HG03159 (cell line): Measurements from ENCODE around the gene PSMG4.

Experiments
- ATAC-seq: cut with Tn5 transposase; IDR thresholded peaks from one replicate; pipeline ENCODE4 v1.9.1; 2021; ENCODE audit warnings: mild to moderate bottlenecking, moderate library complexity; ENCODE audit not compliant: unreplicated experiment

The PSMG4 gene

GRCh38 chr6:3250231-3250675, 8.5 kb upstream of the PSMG4 start:
- ATAC-seq, result no peak

GRCh38 chr6:3251462-3252314, 7.1 kb upstream of the PSMG4 start:
- ATAC-seq, result peak; percentile 86

GRCh38 chr6:3252369-3252768, 6.4 kb upstream of the PSMG4 start:
- no peak for ATAC-seq

- no peak for ATAC-seq
These were observed 5.7 kb upstream of the PSMG4 start for GRCh38 chr6:3252861-3253596.

GRCh38 chr6:3253597-3253961, 5.2 kb upstream of the PSMG4 start:
- no peak for ATAC-seq

GRCh38 chr6:3258201-3258600, 546 bp upstream of the PSMG4 start:
- no peak for ATAC-seq

GRCh38 chr6:3259491-3259958, 778 bp downstream of the PSMG4 start:
- peak; percentile 43 for ATAC-seq

- no peak for ATAC-seq
These were observed 1.5 kb downstream of the PSMG4 start for GRCh38 chr6:3260296-3260695.

GRCh38 chr6:3260772-3261517, 2.2 kb downstream of the PSMG4 start:
- ATAC-seq, result no peak

GRCh38 chr6:3261518-3261820, 2.7 kb downstream of the PSMG4 start:
- ATAC-seq, result no peak

- no peak for ATAC-seq
These were observed 3.2 kb downstream of the PSMG4 start for GRCh38 chr6:3261921-3262320.

- ATAC-seq, result no peak
These were observed 4.3 kb downstream of the PSMG4 start for GRCh38 chr6:3263096-3263495.

GRCh38 chr6:3264356-3264755, 5.6 kb downstream of the PSMG4 start:
- ATAC-seq, result no peak

GRCh38 chr6:3265671-3266070, 6.9 kb downstream of the PSMG4 start:
- no peak for ATAC-seq

- ATAC-seq, result no peak
These were observed 7.4 kb downstream of the PSMG4 start for GRCh38 chr6:3266170-3266569.

- ATAC-seq, result no peak
These were observed 8.4 kb downstream of the PSMG4 start for GRCh38 chr6:3267162-3267561.

- ATAC-seq, result no peak
These were observed 9.9 kb downstream of the PSMG4 start for GRCh38 chr6:3268680-3269079.

- ATAC-seq, result no peak
These were observed 10.7 kb downstream of the PSMG4 start for GRCh38 chr6:3269281-3269975.

- no peak for ATAC-seq
These were observed 11.5 kb downstream of the PSMG4 start for GRCh38 chr6:3270258-3270657.

- ATAC-seq, result no peak
These were observed 13.0 kb downstream of the PSMG4 start for GRCh38 chr6:3271756-3272155.
